ENCODE measurements around the gene GLB1L.

GLB1L gene

GRCh38 chr2:219197388-219197787 is 47.9 kb downstream of the GLB1L start:
- DNase-seq (ENCODE audit: low read depth): no peak
- H3K4me3 ChIP-seq (ENCODE audit: low read length): no peak overlapping the region
- TF ChIP-seq CTCF (IDR thresholded peaks at IDR 0.05; ENCODE audit: insufficient read depth, low read depth, low read length, missing control alignments): no peak

- no peak for TF ChIP-seq CTCF (IDR thresholded peaks at IDR 0.05; ENCODE audit: insufficient read depth, low read depth, low read length, missing control alignments)
- no peak for DNase-seq (ENCODE audit: low read depth)
- no peak overlapping the region for H3K4me3 ChIP-seq (ENCODE audit: low read length)
Measured at GRCh38 chr2:219186754-219187456, 58.3 kb downstream of the GLB1L start.
